Natural killer cell treated with Interleukin-12 subunit alpha and Interleukin-12 subunit beta and Interleukin-15 and Interleukin-18, amount 100 ng/mL, for 72 hours (primary cell): ENCODE results near the gene RNF224. TPM values are rescaled to one million over a fixed set of nuclear protein-coding genes. Genes with fewer than 3 reads are reported as not detected.
A peak's percentile ranks its signal among the peaks of the same experiment; 100 is the strongest.

Experiments
- ATAC-seq, 2 donors: fragments of 150-1000 bp; cut with Tn5 transposase in 1 of 2; sonication (Bioruptor Pico), chemical (Tn5 transposase) in 1 of 2; 2 replicates each; pipeline ENCODE4 v1.10.0; 2021
- DNase-seq: peaks from one replicate; pipeline ENCODE4 v3.0.0; 2022; ENCODE audit warnings: low spot score
- H3K27ac Mint-ChIP-seq, 2 donors: 1 replicate in 1 of 2; 2 replicates in 1 of 2; pipeline ENCODE4 v1.8.0; 2022; ENCODE audit warnings: mixed read lengths in 2 of 2, mild to moderate bottlenecking in 1 of 2, moderate library complexity in 1 of 2
- H3K27me3 Mint-ChIP-seq, 2 donors: 1 replicate in 1 of 2; 2 replicates in 1 of 2; pipeline ENCODE4 v1.8.0; 2022; ENCODE audit warnings: mixed read lengths in 2 of 2
- H3K36me3 Mint-ChIP-seq: one replicate; pipeline ENCODE4 v1.8.0; 2022; ENCODE audit warnings: mixed read lengths
- H3K4me1 Mint-ChIP-seq, 2 donors: 1 replicate in 1 of 2; 2 replicates in 1 of 2; pipeline ENCODE4 v1.8.0; 2022; ENCODE audit warnings: low read depth in 2 of 2, mixed read lengths in 2 of 2, mild to moderate bottlenecking in 1 of 2
- H3K4me3 Mint-ChIP-seq: one replicate; pipeline ENCODE4 v1.8.0; 2022; ENCODE audit warnings: mixed read lengths
- H3K9me3 Mint-ChIP-seq: 2 replicates; pipeline ENCODE4 v1.8.0; 2022; ENCODE audit warnings: mixed read lengths
- total RNA-seq, 2 donors: library from RNA; stranded (reverse); gene quantifications; one replicate each; pipeline ENCODE4 v1.2.3, GENCODE V29; 2022

The RNF224 gene
- total RNA-seq, 2 donors from 2014 or later = not detected

GRCh38 chr9:137223078-137223970 is 4.0 kb upstream of the RNF224 start:
- Mint-ChIP-seq H3K36me3 (no peaks in the 10 kb centered on the region), H3K27me3 (peaks cover 3 to 7% of the 10 kb centered on the region in 2 donors), H3K27ac (peak overlapping the region; percentile 21 to 71), H3K4me3 (peak overlapping the region; percentile 75), H3K4me1 (peaks cover 5 to 6% of the 10 kb centered on the region in 2 donors), H3K9me3 (no peaks in the 10 kb centered on the region)
- DNase-seq = peak; percentile 99
- peak; percentile 96 to 97 for ATAC-seq

DNA sequence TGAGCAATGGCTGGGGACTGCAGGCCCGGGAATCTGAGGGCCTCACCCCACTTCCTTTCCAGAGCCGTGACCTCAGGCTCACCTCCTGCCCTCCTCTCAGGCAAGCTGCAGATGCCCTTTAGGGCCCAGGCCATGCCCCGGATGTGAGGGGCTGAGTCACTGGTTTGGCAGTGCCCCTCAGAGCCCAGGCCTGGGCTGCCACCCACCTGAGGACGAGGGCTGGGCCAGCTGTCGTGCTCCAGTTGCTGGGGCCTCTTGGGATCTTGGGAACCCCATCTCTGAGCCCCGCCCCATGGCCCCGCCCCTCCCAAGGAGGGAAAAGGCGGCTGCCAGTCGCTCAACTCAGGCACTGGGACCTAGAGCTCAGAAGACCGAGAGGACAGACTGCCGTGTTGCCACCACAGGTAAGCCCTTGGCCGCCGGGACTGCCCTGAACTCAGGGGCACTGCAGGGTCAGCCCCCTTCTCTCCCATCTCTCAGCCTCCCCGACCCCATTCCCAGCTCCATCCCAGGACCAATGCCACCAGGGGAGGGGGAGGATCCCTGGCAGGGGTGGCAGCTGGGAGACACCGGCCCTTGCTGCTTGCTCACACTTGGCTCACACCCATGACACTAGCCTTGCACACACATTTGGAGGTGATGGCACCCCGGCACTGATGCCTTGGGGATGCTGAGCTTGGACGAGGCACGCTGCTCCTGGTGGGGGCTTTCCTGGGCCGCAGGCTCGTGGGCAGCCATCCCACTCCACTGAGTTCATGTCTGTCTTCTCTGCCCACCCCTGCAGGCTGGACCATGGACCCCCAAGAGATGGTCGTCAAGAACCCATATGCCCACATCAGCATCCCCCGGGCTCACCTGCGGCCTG is 2.2 kb upstream of the RNF224 start, which contains the start of gene CYSRT1:
Gene CYSRT1 (plus strand): TSS at position 345 of the 865 bp plus-strand sequence. CDS start 448 bp downstream, at position 793.
- no peaks in the 10 kb centered on the region for H3K9me3 Mint-ChIP-seq

DNA sequence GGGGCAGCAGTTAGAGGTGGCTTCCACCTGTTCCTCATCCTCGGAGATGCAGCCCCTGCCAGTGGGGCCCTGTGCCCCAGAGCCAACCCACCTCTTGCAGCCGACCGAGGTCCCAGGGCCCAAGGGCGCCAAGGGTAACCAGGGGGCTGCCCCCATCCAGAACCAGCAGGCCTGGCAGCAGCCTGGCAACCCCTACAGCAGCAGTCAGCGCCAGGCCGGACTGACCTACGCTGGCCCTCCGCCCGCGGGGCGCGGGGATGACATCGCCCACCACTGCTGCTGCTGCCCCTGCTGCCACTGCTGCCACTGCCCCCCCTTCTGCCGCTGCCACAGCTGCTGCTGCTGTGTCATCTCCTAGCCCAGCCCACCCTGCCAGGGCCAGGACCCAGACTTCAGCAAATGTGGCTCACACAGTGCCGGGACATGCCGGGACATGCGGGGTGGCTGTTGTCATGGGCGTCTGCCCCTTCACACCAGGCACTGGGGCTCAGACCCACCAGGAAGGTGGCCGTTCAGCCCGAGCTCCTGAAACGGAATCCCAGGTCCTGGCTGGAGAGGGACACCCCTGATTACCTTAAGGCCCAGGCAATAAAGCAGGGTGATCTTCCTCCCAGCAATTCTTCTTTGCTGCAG is 1.5 kb upstream of the RNF224 start:
- DNase-seq (no peak), ATAC-seq (no peak)
- H3K4me1 Mint-ChIP-seq = peaks cover 5 to 6% of the 10 kb centered on the region in 2 donors
- no peak overlapping the region for H3K27ac Mint-ChIP-seq
- H3K9me3 Mint-ChIP-seq = no peaks in the 10 kb centered on the region
- no peak overlapping the region for H3K4me3 Mint-ChIP-seq
- H3K36me3 Mint-ChIP-seq = no peaks in the 10 kb centered on the region
- peaks cover 3 to 7% of the 10 kb centered on the region in 2 donors for H3K27me3 Mint-ChIP-seq

More for the DNA sequence above, 2.2 kb upstream of the RNF224 start, which contains the start of gene CYSRT1:
- no peak for ATAC-seq
- Mint-ChIP-seq H3K27ac (no peak within 1 kb of the TSS), H3K27me3 (peaks cover 3 to 7% of the 10 kb centered on the region in 2 donors), H3K36me3 (no peaks in the 10 kb centered on the region), H3K4me3 (peak within 1 kb of the TSS; percentile 75), H3K4me1 (peaks cover 5 to 6% of the 10 kb centered on the region in 2 donors)
- no peak for DNase-seq

DNA sequence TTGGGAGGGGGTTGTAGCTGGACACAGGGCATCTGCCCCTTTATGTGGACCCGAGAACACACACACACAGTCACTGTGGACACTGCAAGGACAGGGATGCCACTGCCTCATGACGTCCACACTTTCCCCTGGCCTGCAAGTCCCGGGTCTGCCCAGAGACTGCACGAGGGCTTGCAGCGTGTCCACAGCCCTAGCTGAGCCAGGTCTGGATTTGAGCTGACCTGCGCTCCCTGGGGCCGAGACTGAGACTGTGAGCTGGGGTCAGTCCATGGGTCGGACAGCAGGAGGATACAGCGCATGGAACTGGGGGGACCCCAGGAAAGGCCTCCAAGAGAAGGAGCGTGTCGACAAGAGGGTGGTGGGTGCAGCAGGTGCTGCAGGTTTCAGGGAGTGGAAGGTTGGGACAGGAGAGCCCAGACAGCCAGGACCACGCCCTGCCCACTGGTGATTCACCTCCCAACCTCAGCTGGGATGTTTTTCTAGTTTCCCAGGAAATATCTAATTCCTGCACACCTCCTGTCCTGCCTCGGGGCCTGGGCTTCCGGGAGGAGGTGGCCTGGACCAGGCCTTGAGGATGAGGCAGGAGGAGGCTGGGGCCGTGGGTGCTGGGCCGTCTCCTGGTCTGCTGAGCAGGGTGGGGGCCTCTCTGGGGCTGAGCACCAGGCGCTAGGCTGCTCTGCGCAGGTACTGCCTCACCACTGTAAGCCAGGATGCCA is 806 bp upstream of the RNF224 start:
- no peak for ATAC-seq
- Mint-ChIP-seq H3K36me3 (no peaks in the 10 kb centered on the region), H3K4me1 (peaks cover 5 to 6% of the 10 kb centered on the region in 2 donors), H3K27me3 (peaks cover 3 to 7% of the 10 kb centered on the region in 2 donors), H3K4me3 (no peak overlapping the region), H3K27ac (no peak overlapping the region), H3K9me3 (no peaks in the 10 kb centered on the region)
- no peak for DNase-seq

DNA sequence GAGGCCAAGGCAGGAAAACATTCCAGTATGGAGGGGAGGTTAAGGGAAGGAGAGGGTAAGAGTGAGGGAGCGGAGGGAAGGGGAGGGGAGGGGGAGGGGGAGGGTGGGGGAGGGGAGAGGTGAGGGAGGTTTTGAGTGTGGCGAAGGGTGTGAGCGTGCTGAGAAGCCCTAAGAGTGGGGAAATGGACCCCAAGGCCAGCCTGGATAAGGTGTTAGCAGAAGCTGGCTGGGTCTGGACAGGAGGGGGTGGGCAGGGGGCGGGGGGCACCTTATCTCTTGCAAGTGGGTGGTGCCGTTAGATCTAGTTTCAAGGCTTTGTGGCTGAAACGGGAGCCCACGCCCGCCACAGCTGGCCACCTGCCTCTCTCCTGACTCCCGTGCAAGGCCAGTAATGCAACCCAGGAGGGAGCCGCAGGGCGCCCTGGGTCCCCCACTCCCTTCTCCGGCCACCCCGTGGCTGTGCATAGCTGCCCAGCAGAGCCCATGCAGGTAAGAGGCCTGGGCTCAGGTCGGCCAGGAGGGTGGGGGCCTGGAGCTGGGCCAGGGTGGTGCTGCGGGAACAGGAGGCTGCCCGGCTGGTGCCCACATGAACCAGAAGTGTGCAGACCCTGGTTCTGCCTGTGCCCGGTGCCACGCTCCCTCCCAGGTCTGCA is 677 bp downstream of the RNF224 start:
- no peaks in the 10 kb centered on the region for H3K9me3 Mint-ChIP-seq
- H3K27ac Mint-ChIP-seq = no peak overlapping the region
- H3K27me3 Mint-ChIP-seq = peaks cover 3 to 7% of the 10 kb centered on the region in 2 donors
- no peaks in the 10 kb centered on the region for H3K36me3 Mint-ChIP-seq
- H3K4me3 Mint-ChIP-seq = no peak overlapping the region
- DNase-seq = no peak
- no peak for ATAC-seq
- peaks cover 4 to 5% of the 10 kb centered on the region in 2 donors for H3K4me1 Mint-ChIP-seq

- no peaks in the 10 kb centered on the region for H3K9me3 Mint-ChIP-seq
- H3K4me3 Mint-ChIP-seq = no peak overlapping the region
- no peak for ATAC-seq
- peaks cover 3 to 5% of the 10 kb centered on the region in 2 donors for H3K4me1 Mint-ChIP-seq
- H3K27me3 Mint-ChIP-seq = peaks cover 3 to 7% of the 10 kb centered on the region in 2 donors
- no peak overlapping the region for H3K27ac Mint-ChIP-seq
- H3K36me3 Mint-ChIP-seq = no peaks in the 10 kb centered on the region
- DNase-seq = no peak
These were observed 1.2 kb downstream of the RNF224 start for GRCh38 chr9:137228506-137228967.

GRCh38 chr9:137228968-137229896 is 1.9 kb downstream of the RNF224 start:
- no peak overlapping the region for H3K4me3 Mint-ChIP-seq
- H3K4me1 Mint-ChIP-seq = peaks cover 3 to 5% of the 10 kb centered on the region in 2 donors
- peaks cover 3 to 7% of the 10 kb centered on the region in 2 donors for H3K27me3 Mint-ChIP-seq
- H3K9me3 Mint-ChIP-seq = no peaks in the 10 kb centered on the region
- no peak for DNase-seq
- no peak overlapping the region for H3K27ac Mint-ChIP-seq
- H3K36me3 Mint-ChIP-seq = no peaks in the 10 kb centered on the region
- ATAC-seq = no peak

- Mint-ChIP-seq H3K36me3 (no peaks in the 10 kb centered on the region), H3K4me3 (no peak overlapping the region), H3K27me3 (peaks cover 6 to 7% of the 10 kb centered on the region in 2 donors), H3K4me1 (peaks cover 3 to 5% of the 10 kb centered on the region in 2 donors), H3K27ac (no peak overlapping the region), H3K9me3 (no peaks in the 10 kb centered on the region)
- no peak for ATAC-seq
- DNase-seq = no peak
These were observed 2.8 kb downstream of the RNF224 start for GRCh38 chr9:137229903-137230704.

GRCh38 chr9:137230705-137231371 is 3.5 kb downstream of the RNF224 start, which contains the start of gene SLC34A3:
TSS of gene SLC34A3 (plus strand) at chr9:137230901. CDS start at chr9:137231703, 802 bp downstream.
- ATAC-seq = no peak
- H3K27ac Mint-ChIP-seq = no peak within 1 kb of the TSS
- H3K36me3 Mint-ChIP-seq = no peaks in the 10 kb centered on the region
- H3K4me1 Mint-ChIP-seq = peaks cover 3 to 5% of the 10 kb centered on the region in 2 donors
- H3K27me3 Mint-ChIP-seq = peaks cover 7 to 9% of the 10 kb centered on the region in 2 donors
- DNase-seq = no peak
- no peaks in the 10 kb centered on the region for H3K9me3 Mint-ChIP-seq
- H3K4me3 Mint-ChIP-seq = no peak within 1 kb of the TSS

DNA sequence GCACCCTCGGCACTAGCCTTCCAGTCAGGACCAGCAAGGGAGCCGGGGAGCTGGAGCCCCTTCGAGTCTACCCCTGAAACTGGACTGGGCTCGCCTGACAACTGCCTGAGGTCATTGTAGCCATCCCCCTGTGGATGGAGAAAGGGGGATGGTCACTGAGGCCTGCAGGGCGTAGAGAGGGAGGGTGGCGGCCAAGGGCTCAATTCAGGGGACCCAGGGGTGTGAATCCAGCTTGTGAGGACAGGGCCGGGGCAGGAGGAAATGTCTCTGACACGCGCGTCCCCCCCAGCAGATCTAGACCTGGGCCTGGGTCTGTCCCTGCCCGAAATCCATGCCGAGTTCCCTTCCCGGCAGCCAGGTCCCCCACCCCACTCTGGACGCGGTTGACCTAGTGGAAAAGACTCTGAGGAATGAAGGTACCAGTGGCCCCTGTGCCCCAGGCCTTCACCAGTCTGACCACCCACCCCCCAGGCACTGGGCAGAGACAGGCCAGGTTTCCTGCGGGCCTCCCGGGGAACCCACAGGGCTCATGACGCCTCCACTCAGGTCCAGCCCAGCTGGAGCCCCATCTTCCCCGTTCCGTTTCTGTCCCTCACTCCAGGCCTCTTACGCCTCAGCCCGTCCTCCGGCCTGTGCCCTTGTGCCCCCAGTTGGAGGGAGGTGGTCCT is 4.2 kb downstream of the RNF224 start:
- H3K27ac Mint-ChIP-seq = no peak overlapping the region
- H3K36me3 Mint-ChIP-seq = no peaks in the 10 kb centered on the region
- DNase-seq (no peak), ATAC-seq (no peak)
- H3K4me1 Mint-ChIP-seq = peaks cover 3 to 5% of the 10 kb centered on the region in 2 donors
- H3K9me3 Mint-ChIP-seq = no peaks in the 10 kb centered on the region
- H3K4me3 Mint-ChIP-seq = no peak overlapping the region
- peaks cover 7 to 9% of the 10 kb centered on the region in 2 donors for H3K27me3 Mint-ChIP-seq
